Heart left ventricle (tissue), 16 donors: Measurements from ENCODE around the gene ITGB3. TPM values are rescaled to one million over a fixed set of nuclear protein-coding genes. Genes with fewer than 3 reads are reported as not detected.

Experiments
- ATAC-seq, 4 donors: fragments of 200-7000 bp; cut with Tn5 transposase; one replicate each; pipeline ENCODE4 v1.9.1; 2020 to 2022; ENCODE audit warnings: moderate library complexity in 4 of 4, mild to moderate bottlenecking in 3 of 4, moderate number of reproducible peaks in 1 of 4
- DNase-seq, 5 donors: peaks; one replicate each; pipeline ENCODE4 v3.0.0-alpha.2; 2020
- H3K27ac ChIP-seq, 12 donors: fragments of 200-600 bp; sonication (generic) in 4 of 12; one replicate each; pipeline versions ENCODE4 v1.5.0 to v1.8.0; 2016 to 2022; ENCODE audit warnings: mild to moderate bottlenecking in 2 of 12
- H3K27me3 ChIP-seq, 9 donors: fragments of 200-600 bp; sonication (generic) in 2 of 9; one replicate each; pipeline versions ENCODE4 v1.5.1 to v1.8.0; 2016 to 2022; ENCODE audit warnings: mild to moderate bottlenecking in 3 of 9
- H3K36me3 ChIP-seq, 9 donors: fragments of 200-600 bp; sonication (generic) in 2 of 9; one replicate each; pipeline versions ENCODE4 v1.5.0 to v1.8.0; 2018 to 2022; ENCODE audit warnings: mild to moderate bottlenecking in 2 of 9
- H3K4me1 ChIP-seq, 12 donors: fragments of 200-600 bp; sonication (generic) in 4 of 12; one replicate each; pipeline versions ENCODE4 v1.5.0 to v1.8.0; 2016 to 2022; ENCODE audit warnings: mild to moderate bottlenecking in 3 of 12
- H3K4me3 ChIP-seq, 12 donors: fragments of 200-600 bp; sonication (generic) in 4 of 12; one replicate each; pipeline versions ENCODE4 v1.5.0 to v1.8.0; 2017 to 2022; ENCODE audit warnings: mild to moderate bottlenecking in 9 of 12, moderate library complexity in 4 of 12
- H3K9me3 ChIP-seq, 12 donors: fragments of 200-600 bp; sonication (generic) in 4 of 12; one replicate each; pipeline versions ENCODE4 v1.5.0 to v1.8.0; 2016 to 2022; ENCODE audit warnings: mild to moderate bottlenecking in 1 of 12
- POLR2A ChIP-seq, 2 donors: fragments of 450-650 bp; IDR thresholded peaks; one replicate each; pipeline ENCODE4 v1.6.1; 2017; ENCODE audit warnings: antibody characterized with exemption in 2 of 2, mild to moderate bottlenecking in 2 of 2, moderate library complexity in 2 of 2
- WGBS, 4 donors: extraction: QIAGEN DNeasy Blood & Tissue Kit in 2 of 4; methylation state at CpG; one replicate each; pipeline versions ENCODE4 v1.1.5 to v1.1.7; 2013 to 2018; 5-methylcytosine and 5-hydroxymethylcytosine counted together
- intact Hi-C, 10 donors: fragments of 100-400 bp; cut with DNase I; formaldehyde crosslinking; loops; one replicate each; pipeline versions ENCODE4 v1.11.1 to v1.14.2; 2022
- polyA plus RNA-seq, 2 donors: library from polyadenylated mRNA; stranded (reverse); fragments of 200-250 nt; gene quantifications; one replicate each; pipeline ENCODE4 v1.2.3, GENCODE V29; 2013
- total RNA-seq, 9 donors: library from RNA; depleted of rRNA in 2 of 9; stranded (reverse); fragments of >200 nt in 2 of 9; fragmentation: NEBNext Ultra II Directional in 3 of 9; extraction: Animal tissue kit (Norgen Biotek cat#: 25700) in 3 of 9; gene quantifications; one replicate each; pipeline versions ENCODE4 v1.1.0 to v1.2.4, GENCODE V29; 2016 to 2023
- TF ChIP-seq, protein P1 (sequence below), 12 donors: fragments of 200-600 bp; sonication (generic) in 4 of 12; IDR thresholded peaks; one replicate each; pipeline versions ENCODE4 v1.5.0 to v1.8.0; 2018 to 2022; ENCODE audit warnings: antibody characterized with exemption in 12 of 12, mild to moderate bottlenecking in 5 of 12
- donor health status: ischemic (EF 13 %, LVEDD 7.1; RV severe dilation, severe dysfunction).
- donor health status: healthy with polysubstance abuse.
- donor health status: DM: no; HTN: yes; CAD: no.
- donor health status: DM: no; HTN: no; CAD: no.
- donor health status: ischemic (EF 25% LVEDD 6.9; RV normal size, moderate dysfunction).
- donor health status: ischemic (EF 25% LVEDD 5.7; RV mildly dilated, moderate dysfunction).
- donor health status: healthy.
- donor health status: DM: yes; HTN: yes; CAD: no.
- donor health status: ischemic (EF 35%, LVEDD 5.7; RV mildly dilated, moderate dysfunction).
- donor health status: nonischemic (EF 11% LVEDD 7.7; RV severe dilation, severe dysfunction).
- donor health status: DM: yes; HTN: yes; CAD: no.
- donor health status: PGD.
- donor health status: ischemic (EF 29% LVEDD 5.4; RV normal size, mild dysfunction).
- donor health status: nonischemic (EF 23%, LVEDD 6.1; RV moderate dilation, normal function).

ITGB3 gene
- total and polyA plus RNA-seq, 11 donors, result 1.3 to 14.8 (median 4.8) TPM

DNA sequence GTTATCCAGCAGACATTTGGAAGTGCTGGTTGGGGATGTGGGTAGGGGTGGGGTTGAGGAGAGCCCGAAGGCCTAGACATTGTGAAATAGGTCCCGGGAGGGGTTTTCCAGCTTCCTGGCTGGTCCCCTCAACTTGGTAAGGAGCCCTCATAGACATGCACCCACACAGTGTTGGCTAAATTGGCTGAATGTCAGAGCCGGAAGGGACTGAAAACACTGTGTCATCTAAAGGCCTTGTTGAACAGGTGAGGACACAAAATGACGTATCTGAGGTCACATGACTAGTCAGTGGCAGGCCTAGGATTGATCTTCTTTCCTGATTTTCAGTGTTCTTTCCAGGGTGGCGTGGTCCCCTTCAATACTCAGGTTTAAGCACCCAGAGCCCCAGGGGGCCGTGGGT lies 27.6 kb downstream of the ITGB3 start:
- Histone ChIP-seq H3K4me1 (peaks cover 2 to 56% (median 45%) of the 10 kb centered on the region in 12 donors), H3K9me3 (no peaks in the 10 kb centered on the region), H3K27ac (peak overlapping the region in 5 of 12 donors; percentile 4 to 89 (median 88)), H3K4me3 (no peak overlapping the region), H3K36me3 (peaks cover 0 to 17% (median 0%) of the 10 kb centered on the region in 9 donors), H3K27me3 (no peaks in the 10 kb centered on the region)
- intact Hi-C loops, result no loop called here
- ATAC-seq, result no peak
- 82 to 91% (median 89%) methylated on average over 6 of the region's 6 CpGs for WGBS, 4 donors
- TF ChIP-seq, protein P1, sequence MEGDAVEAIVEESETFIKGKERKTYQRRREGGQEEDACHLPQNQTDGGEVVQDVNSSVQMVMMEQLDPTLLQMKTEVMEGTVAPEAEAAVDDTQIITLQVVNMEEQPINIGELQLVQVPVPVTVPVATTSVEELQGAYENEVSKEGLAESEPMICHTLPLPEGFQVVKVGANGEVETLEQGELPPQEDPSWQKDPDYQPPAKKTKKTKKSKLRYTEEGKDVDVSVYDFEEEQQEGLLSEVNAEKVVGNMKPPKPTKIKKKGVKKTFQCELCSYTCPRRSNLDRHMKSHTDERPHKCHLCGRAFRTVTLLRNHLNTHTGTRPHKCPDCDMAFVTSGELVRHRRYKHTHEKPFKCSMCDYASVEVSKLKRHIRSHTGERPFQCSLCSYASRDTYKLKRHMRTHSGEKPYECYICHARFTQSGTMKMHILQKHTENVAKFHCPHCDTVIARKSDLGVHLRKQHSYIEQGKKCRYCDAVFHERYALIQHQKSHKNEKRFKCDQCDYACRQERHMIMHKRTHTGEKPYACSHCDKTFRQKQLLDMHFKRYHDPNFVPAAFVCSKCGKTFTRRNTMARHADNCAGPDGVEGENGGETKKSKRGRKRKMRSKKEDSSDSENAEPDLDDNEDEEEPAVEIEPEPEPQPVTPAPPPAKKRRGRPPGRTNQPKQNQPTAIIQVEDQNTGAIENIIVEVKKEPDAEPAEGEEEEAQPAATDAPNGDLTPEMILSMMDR (IDR thresholded peaks at IDR 0.05), result no peak
- no peak for TF ChIP-seq POLR2A (IDR thresholded peaks at IDR 0.05)
- no peak for DNase-seq

DNA sequence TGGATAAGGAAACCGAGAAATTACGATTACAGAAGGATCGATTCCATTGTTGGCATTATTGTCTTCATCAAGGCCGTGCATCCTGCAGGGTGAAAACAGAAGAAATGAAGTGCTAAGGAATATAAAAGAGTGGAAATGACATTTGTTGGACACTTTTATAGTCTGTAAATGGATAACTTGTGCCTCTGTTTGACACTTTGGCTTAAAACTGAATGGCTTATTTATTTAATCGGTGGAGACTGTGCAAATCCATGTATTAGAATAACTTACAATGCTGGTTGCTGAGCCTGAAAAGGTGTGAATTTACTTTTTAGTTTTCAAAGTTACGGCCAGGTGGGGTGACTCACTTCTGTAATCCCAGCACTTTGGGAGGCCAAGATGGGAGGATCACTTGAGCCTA lies 31.4 kb downstream of the ITGB3 start:
- DNase-seq (no peak), ATAC-seq (no peak)
- 97 to 98% (median 98%) methylated on average over 6 of the region's 6 CpGs for WGBS, 4 donors
- intact Hi-C loops, result no loop called here
- peaks cover 0 to 18% (median 11%) of the 10 kb centered on the region in 12 donors for H3K4me1 ChIP-seq
- no peaks in the 10 kb centered on the region for H3K9me3 ChIP-seq
- peaks cover 0 to 37% (median 0%) of the 10 kb centered on the region in 9 donors for H3K36me3 ChIP-seq
- TF ChIP-seq, protein P1 (IDR thresholded peaks at IDR 0.05), result no peak
- TF ChIP-seq POLR2A (IDR thresholded peaks at IDR 0.05), result no peak
- H3K27ac ChIP-seq, result no peak overlapping the region
- H3K4me3 ChIP-seq, result no peak overlapping the region
- no peaks in the 10 kb centered on the region for H3K27me3 ChIP-seq

DNA sequence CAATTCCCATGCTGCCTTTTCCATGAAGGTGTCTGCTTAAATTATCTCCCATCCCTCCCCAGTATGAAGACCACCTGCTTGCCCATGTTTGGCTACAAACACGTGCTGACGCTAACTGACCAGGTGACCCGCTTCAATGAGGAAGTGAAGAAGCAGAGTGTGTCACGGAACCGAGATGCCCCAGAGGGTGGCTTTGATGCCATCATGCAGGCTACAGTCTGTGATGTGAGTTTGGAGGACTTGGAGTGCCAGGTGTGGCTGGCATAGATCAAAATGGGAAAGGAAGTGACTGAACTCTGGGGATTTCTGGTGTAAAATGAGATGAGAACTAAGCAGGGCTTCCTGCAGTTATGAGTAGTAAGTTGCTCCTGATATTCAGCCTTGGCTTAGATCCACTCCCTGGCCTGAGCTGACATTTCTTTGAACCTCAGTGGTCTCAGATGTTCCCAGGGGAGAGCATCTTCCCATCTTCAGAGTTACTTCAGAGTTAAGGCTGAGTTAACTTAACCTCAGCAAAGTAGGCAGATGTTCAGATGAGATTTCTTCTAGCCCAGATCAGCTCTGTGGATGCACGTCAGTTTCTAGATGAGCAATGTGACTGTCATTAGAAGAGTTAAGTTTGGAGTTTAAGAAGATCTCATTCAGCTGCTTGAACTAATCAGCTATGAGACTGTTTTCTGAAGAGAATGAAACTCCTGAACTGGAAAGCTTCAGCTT lies 32.7 kb downstream of the ITGB3 start:
- ATAC-seq (peak in 1 of 4 donors; percentile 42), DNase-seq (no peak)
- Histone ChIP-seq H3K27me3 (no peaks in the 10 kb centered on the region), H3K36me3 (peaks cover 0 to 43% (median 0%) of the 10 kb centered on the region in 9 donors), H3K9me3 (no peaks in the 10 kb centered on the region), H3K4me1 (peaks cover 0 to 10% (median 0%) of the 10 kb centered on the region in 12 donors), H3K27ac (peak overlapping the region in 3 of 12 donors; percentile 6 to 51 (median 10)), H3K4me3 (no peak overlapping the region)
- no peak for TF ChIP-seq POLR2A (IDR thresholded peaks at IDR 0.05)
- TF ChIP-seq, protein P1 (IDR thresholded peaks at IDR 0.05), result no peak
- intact Hi-C loops, result loop anchor here in 1 of 10 donors (2.0 kb wide), 2 partner anchors 20 to 34 kb away; partner anchors contain the start of gene ITGB3
- 88 to 93% (median 91%) methylated on average over 6 of the region's 6 CpGs for WGBS, 4 donors

DNA sequence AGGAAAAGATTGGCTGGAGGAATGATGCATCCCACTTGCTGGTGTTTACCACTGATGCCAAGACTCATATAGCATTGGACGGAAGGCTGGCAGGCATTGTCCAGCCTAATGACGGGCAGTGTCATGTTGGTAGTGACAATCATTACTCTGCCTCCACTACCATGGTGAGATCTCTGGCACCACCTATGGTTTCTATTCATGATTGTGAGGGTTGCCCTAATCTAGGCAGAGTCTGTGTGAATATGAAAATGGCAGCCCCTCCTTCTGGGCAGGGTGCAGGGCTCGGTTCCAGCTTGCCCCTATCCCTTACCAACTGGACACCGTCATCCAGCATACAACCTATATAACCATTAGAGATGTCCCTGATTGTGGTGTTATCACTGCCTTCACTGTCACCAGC lies 33.4 kb downstream of the ITGB3 start:
- intact Hi-C loops, result loop anchor here in 1 of 10 donors (2.0 kb wide), 2 partner anchors 20 to 34 kb away; partner anchors contain the start of gene ITGB3
- no peak for ATAC-seq
- H3K4me1 ChIP-seq, result peaks cover 0 to 10% (median 0%) of the 10 kb centered on the region in 12 donors
- no peaks in the 10 kb centered on the region for H3K27me3 ChIP-seq
- H3K36me3 ChIP-seq, result peaks cover 0 to 46% (median 4%) of the 10 kb centered on the region in 9 donors
- no peak overlapping the region for H3K4me3 ChIP-seq
- TF ChIP-seq POLR2A (IDR thresholded peaks at IDR 0.05), result no peak
- TF ChIP-seq, protein P1 (IDR thresholded peaks at IDR 0.05), result no peak
- 91 to 95% (median 94%) methylated on average over 4 of the region's 4 CpGs for WGBS, 4 donors
- DNase-seq, result no peak
- no peaks in the 10 kb centered on the region for H3K9me3 ChIP-seq
- H3K27ac ChIP-seq, result peak overlapping the region in 3 of 12 donors; percentile 6 to 51 (median 10)
